DOHH2 (cell line): Measurements from ENCODE around the gene BCAP29.

Experiments
- CTCF ChIP-seq: fragments of 200-600 bp; sonication (generic); IDR thresholded peaks from one replicate; pipeline ENCODE4 v1.5.1; 2014; ENCODE audit warnings: antibody characterized with exemption, mild to moderate bottlenecking, low read depth, low read length; ENCODE audit not compliant: poor library complexity, severe bottlenecking
- EZH2phosphoT487 ChIP-seq: fragments of 200-600 bp; sonication (generic); IDR thresholded peaks from 2 replicates; pipeline ENCODE4 v1.6.1; 2017; ENCODE audit warnings: borderline replicate concordance, mild to moderate bottlenecking, antibody characterized with exemption, low read length, moderate library complexity, mixed read lengths

GRCh38 chr7:107593025-107593410 is 13.0 kb downstream of the BCAP29 start:
- TF ChIP-seq EZH2phosphoT487, result no peak
- no peak for TF ChIP-seq CTCF
